Fibroblast of gingiva (primary cell): ENCODE results near the gene SCRN1.
"Not testable (repeated sequence)": the region's sequence is repeated elsewhere in the genome, so short reads cannot be mapped to it uniquely, and the experiment has no call there.

ENCODE experiments used
- DNase-seq: peaks from one replicate; pipeline ENCODE4 v3.0.0-alpha.2; 2011; ENCODE audit warnings: low read depth

SCRN1 gene

GRCh38 chr7:29968683-29969395 lies 20.8 kb downstream of the SCRN1 start:
- no peak for DNase-seq

- no peak for DNase-seq
Measured at GRCh38 chr7:29965030-29965429, 24.6 kb downstream of the SCRN1 start.

DNA sequence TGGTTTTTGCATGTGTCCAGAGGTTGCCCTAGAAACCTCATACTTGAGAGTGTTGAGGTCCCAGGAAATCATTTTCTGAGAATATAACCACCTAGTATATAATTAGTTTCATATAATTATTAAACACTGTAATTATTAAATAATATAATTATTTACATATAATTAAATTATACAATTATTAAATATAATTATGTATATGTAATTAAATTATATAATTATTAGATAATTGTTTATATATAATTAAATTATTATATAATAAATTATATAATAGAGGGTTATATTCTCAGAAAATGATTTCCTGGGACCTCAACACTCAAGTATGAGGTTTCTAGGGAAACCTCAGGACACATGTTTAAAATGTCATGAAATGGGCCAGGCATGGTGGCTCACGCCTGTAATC lies 27.6 kb downstream of the SCRN1 start:
- DNase-seq = no peak

DNA sequence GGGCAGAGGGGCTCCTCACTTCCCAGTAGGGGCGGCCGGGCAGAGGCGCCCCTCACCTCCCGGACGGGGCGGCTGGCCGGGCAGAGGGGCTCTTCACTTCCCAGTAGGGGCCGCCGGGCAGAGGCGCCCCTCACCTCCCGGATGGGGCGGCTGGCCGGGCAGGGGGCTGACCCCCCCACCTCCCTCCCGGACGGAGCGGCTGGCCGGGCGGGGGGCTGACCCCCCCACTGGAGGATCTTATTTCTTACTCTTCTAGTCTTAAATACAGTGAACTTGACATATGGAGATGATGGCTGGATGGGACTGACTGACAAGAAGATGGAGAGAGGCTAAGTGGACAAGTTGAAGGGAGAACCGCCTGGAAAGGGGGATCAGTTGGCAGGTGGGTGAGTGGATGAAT lies 28.0 kb downstream of the SCRN1 start:
- DNase-seq = not testable (repeated sequence)

DNA sequence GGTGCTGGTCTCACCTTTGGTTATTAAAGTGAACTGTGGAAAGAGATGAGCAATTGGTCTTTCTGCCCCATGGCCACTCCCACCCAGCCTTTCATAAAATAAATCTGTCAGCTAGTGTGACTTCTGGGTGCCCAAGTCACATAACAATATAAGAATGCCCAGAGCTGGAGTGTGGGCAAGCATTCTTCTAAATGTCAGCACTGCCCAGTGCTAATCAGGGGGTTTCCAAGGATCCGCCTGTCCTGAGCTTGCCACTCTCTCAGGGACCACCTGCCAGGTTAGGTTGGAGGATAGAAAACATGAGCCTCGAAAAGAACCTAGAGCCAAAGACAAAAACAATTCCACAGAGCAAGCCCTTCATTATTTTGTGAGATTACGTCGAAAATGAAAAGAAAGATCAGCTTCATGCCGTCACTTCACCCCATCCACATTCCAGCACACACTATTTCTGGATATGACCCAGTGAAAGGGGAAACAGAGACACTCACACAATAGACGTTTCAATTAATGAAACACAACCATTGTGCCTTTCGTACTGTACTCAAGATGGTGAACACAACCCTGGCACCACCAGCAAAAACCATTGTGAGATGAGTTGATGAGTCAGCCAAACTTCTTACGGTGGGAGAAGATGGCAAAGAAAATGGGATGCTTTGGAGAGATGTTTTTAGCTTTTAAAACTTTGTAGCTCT lies 30.8 kb downstream of the SCRN1 start:
- no peak for DNase-seq

DNA sequence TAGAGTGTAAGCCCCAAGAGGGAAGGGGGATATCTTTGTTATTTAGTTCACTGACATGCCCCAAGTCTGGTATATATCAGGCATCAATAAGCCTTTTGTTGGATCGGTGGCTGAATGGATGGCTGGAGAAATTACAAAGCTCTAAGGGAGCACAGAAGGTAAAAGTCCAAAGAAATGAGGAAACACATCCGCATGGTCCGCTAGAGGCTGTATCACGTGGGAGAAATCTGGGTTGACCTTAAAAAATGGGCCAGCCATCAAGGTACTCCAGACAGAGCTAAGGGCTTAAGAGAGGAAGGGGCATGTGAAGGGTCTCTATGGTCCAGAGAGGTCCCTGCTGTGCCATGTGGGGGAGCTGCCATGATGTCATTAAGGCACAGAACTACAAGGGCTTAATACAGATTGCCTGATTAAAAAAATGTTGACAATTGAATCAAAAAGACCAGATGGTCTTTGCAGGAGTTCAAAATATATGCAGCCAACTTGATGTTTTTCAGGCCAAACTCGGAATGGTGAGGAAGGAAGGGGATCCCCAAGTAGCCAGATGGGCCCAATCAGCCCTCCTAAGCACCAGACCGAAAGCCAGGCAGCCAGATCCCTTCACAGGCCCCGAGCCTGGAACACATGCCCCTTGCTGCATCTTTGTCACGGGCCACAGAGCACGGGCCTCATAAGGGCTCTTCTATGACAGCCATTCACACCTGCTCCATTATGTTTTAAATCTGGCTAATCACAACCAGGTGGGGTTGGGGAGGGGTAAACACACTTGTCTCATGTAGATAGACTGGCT lies 31.9 kb downstream of the SCRN1 start:
- no peak for DNase-seq

DNA sequence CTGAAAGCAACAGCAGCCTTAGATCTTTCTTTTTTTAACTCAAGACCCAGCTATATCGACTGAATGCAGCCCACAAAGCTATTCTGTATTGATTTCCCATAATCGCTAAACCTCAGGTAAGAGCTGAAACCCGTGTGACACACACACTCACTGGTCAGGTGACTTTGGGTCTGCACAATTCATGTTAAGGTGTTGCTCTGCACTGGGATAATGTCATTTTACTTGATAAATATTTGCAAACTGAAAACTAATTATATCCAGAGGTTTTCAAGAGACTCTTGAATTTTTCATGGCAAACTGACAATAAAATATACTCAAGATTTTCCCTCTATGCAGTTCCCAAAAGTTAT lies 33.1 kb downstream of the SCRN1 start:
- no peak for DNase-seq

- DNase-seq = no peak
Measured at GRCh38 chr7:29955799-29956486, 33.7 kb downstream of the SCRN1 start.

DNA sequence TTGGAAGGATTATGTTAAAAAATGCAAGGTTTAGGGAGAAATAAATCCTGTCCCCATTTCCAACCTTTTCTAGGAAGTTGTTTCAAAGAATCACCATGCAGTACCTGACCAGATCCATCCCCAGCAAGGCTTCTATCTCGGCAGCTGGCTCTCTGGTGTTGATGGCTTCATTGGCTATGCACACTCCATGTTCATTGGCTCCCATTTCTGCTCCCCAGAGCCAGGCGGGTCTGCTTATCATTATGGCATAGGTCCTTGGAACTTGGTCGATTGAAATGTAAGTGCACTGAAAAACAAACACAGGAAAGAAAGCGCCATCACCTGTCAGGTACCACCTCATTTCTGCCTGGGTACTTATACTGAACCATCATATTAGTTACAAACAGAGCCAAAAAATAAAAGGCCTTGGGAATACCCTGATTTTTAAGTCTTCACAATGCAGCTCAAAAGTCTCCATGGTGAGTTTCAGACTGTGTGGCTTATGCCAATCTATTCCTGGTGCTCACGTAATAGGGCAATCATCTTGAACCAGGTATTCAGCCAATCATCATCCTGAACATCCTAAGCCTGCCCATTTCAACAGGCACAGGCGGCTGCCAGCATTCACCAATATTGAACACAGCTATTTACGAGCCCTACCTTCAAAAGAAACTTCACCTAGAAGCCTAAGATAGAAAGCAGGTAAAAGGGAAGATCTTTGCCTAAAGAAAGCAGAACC lies 34.4 kb downstream of the SCRN1 start:
- DNase-seq = no peak

GRCh38 chr7:29953726-29954347 lies 35.8 kb downstream of the SCRN1 start:
- DNase-seq = no peak

GRCh38 chr7:29951206-29951605 lies 38.4 kb downstream of the SCRN1 start:
- no peak for DNase-seq

- no peak for DNase-seq
Measured at GRCh38 chr7:29950480-29950879, 39.1 kb downstream of the SCRN1 start.

GRCh38 chr7:29948587-29948986 lies 41.0 kb downstream of the SCRN1 start:
- no peak for DNase-seq

- DNase-seq = peak; percentile 11
Measured at GRCh38 chr7:29946428-29947186, 43.0 kb downstream of the SCRN1 start.

DNA sequence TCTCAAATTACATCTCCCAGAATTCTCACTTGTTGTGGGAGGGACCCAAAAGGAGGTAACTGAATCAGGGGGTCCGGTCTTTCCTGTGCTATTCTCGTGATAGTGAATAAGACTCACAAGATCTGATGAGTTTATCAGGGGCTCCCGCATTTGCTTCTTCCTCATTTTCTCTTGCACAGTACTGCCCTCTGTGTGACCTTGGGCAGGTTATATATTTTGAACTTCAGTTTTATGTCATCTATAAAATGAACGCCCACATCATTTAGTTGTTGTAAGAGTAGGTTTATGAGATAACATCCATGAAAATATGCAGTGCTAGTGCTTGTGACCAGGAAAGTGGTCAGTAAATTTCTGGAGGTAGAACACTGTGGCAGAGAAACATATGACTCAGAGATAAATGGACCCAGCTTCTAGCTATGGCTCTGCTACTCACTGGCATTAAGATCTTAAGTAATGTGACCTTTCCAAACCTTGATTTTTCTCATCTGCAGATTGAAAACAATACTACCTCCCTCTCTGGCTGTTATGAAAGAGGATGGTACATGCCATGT lies 44.3 kb downstream of the SCRN1 start:
- no peak for DNase-seq

DNA sequence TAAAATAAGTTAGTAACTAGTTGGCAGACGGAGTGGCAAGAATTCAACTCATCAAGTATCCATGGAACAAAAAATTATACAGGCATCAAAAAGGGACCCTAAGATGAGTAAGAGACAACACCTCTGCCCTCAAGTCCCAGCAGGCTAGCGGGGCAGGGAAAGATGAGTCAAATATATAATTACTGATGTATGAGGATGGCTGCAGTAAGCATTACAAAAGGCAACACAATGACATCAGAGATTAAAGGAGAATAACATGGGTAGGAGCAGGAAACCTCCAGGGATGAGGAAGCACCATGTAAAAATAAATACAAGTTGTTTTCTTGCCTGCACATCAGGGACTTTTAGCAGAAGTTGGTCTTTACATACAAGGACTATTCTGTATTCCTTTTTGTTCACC lies 49.4 kb downstream of the SCRN1 start:
- DNase-seq = no peak

DNA sequence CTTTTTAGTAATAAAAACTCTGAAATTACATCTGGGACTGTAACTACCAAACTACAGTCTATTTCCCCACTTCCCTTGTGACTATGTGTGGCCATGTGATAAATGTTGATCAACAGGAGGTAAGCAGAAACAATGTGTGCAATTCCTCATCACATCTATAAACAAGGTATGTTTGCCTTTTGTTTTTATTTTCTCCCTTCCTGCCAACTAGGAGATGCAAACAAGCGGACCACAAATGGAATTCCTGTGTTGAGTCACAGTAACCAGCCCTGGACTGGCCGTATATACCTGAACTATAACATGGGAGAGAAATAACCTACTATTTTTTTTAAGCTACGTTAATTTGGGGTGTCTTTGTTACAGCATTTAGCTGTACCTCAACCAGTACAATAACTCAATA lies 52.5 kb downstream of the SCRN1 start:
- DNase-seq = no peak

- peak; percentile 15 for DNase-seq
Measured at GRCh38 chr7:29935111-29935510, 54.5 kb downstream of the SCRN1 start.

DNA sequence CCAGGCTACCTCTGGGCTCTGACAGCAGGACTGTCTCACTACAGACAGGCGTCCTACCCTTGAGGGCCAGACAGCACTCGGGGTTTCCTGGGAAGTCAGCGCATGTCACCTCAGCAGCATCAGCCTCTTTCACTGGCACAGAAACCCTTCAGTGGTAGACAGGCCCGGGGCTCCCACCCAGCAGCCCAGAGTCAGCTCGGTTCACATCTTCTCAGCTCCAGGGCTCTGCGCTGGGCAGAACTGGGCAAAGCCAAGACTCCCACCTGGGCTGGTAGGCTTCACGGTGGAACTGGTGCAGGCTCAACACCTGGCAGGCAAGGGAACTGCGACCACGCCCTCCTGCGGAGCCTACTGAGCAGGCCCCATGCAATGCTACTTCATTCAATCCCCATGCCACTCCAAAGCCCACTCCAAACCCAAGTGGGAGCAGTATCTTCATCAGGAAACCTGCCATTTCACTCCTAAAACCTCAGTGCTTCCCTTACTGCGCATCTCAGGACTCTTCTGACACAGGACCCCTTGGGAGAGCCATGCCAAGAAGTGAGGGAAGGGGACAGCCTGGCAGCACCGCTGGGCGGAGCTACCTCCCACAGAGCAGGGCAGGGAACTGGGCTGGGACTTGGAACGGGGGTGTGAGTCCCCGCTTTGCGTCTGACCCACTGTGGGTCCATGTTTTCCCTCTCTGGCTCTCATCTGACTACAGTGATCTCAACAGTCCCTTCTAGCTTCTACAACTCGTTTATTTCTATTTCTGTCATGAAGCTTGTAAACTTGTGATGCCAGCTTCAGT lies 60.4 kb downstream of the SCRN1 start:
- no peak for DNase-seq

DNA sequence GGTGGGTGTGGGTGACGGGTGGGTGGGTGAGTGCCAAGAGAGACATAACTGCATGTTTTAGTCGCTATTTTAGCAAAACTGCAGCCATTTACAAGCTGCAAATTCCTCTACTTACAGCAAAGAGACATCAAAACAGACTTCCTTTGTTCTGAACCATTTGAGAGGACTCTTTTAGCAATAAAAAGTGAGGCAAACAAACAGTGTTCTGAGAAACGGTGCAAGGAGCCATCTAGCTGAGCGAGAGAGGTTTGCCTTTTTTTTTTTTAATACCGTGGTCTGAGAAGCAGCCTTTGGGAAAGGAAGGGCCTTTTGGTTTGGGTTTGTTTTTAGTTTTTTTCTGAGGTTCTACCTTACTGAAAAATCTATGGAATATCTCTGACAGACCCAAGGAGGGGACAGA lies 62.9 kb downstream of the SCRN1 start:
- DNase-seq = no peak
